ENCODE results near the gene GRK5. TPM values are rescaled to one million over a fixed set of nuclear protein-coding genes. Genes with fewer than 3 reads are reported as not detected.

The GRK5 gene
- total and polyA plus RNA-seq, 2 donors: 23.8 to 27.0 TPM

GRCh38 chr10:119206603-119207365 lies 587 bp upstream of the GRK5 start:
- no peaks in the 10 kb centered on the region for H3K36me3 ChIP-seq (ENCODE audit: insufficient read depth)
- no peaks in the 10 kb centered on the region for H3K4me1 ChIP-seq (ENCODE audit: insufficient read depth)
- H3K27ac ChIP-seq (ENCODE audit: low read depth): peak overlapping the region; percentile 93
- under 1% methylated on average over 97 of the region's 97 CpGs for WGBS
- peak overlapping the region; percentile 69 for H3K4me3 ChIP-seq (ENCODE audit: low read depth, low read length)
- DNase-seq (ENCODE audit: extremely low spot score): no peak

- peak overlapping the region; percentile 86 for H3K27ac ChIP-seq (ENCODE audit: low read depth)
- H3K4me3 ChIP-seq (ENCODE audit: low read depth, low read length): peak overlapping the region; percentile 69
- WGBS: under 1% methylated on average over 62 of the region's 62 CpGs
- no peaks in the 10 kb centered on the region for H3K4me1 ChIP-seq (ENCODE audit: insufficient read depth)
- no peaks in the 10 kb centered on the region for H3K36me3 ChIP-seq (ENCODE audit: insufficient read depth)
- no peak for DNase-seq (ENCODE audit: extremely low spot score)
Observed at GRCh38 chr10:119207713-119208552, 562 bp downstream of the GRK5 start.

- Histone ChIP-seq H3K4me3 (ENCODE audit: low read depth, low read length) (peak overlapping the region; percentile 69), H3K4me1 (ENCODE audit: insufficient read depth) (no peaks in the 10 kb centered on the region), H3K36me3 (ENCODE audit: insufficient read depth) (no peaks in the 10 kb centered on the region), H3K27ac (ENCODE audit: low read depth) (peak overlapping the region; percentile 86)
- WGBS: 5% methylated on average over 3 of the region's 3 CpGs
- no peak for DNase-seq (ENCODE audit: extremely low spot score)
Observed at GRCh38 chr10:119208553-119208940, 1.2 kb downstream of the GRK5 start.

- Histone ChIP-seq H3K4me3 (ENCODE audit: low read depth, low read length) (peak overlapping the region; percentile 69), H3K27ac (ENCODE audit: low read depth) (peak overlapping the region; percentile 65), H3K4me1 (ENCODE audit: insufficient read depth) (no peaks in the 10 kb centered on the region), H3K36me3 (ENCODE audit: insufficient read depth) (no peaks in the 10 kb centered on the region)
- no peak for DNase-seq (ENCODE audit: extremely low spot score)
- 15% methylated on average over 15 of the region's 15 CpGs for WGBS
Observed at GRCh38 chr10:119209035-119209735, 1.8 kb downstream of the GRK5 start.

- Histone ChIP-seq H3K4me1 (ENCODE audit: insufficient read depth) (no peaks in the 10 kb centered on the region), H3K4me3 (ENCODE audit: low read depth, low read length) (no peak overlapping the region), H3K27ac (ENCODE audit: low read depth) (peak overlapping the region; percentile 65), H3K36me3 (ENCODE audit: insufficient read depth) (no peaks in the 10 kb centered on the region)
- DNase-seq (ENCODE audit: extremely low spot score): no peak
- WGBS: 46% methylated on average over 9 of the region's 9 CpGs
Observed at GRCh38 chr10:119209736-119210355, 2.5 kb downstream of the GRK5 start.

GRCh38 chr10:119210633-119211032 lies 3.3 kb downstream of the GRK5 start:
- no peaks in the 10 kb centered on the region for H3K36me3 ChIP-seq (ENCODE audit: insufficient read depth)
- no peak overlapping the region for H3K27ac ChIP-seq (ENCODE audit: low read depth)
- no peak for DNase-seq (ENCODE audit: extremely low spot score)
- H3K4me3 ChIP-seq (ENCODE audit: low read depth, low read length): no peak overlapping the region
- no peaks in the 10 kb centered on the region for H3K4me1 ChIP-seq (ENCODE audit: insufficient read depth)
- WGBS: 78% methylated on average over 2 of the region's 2 CpGs

- WGBS: 41% methylated on average over 3 of the region's 3 CpGs
- Histone ChIP-seq H3K4me1 (ENCODE audit: insufficient read depth) (no peaks in the 10 kb centered on the region), H3K4me3 (ENCODE audit: low read depth, low read length) (no peak overlapping the region), H3K36me3 (ENCODE audit: insufficient read depth) (no peaks in the 10 kb centered on the region), H3K27ac (ENCODE audit: low read depth) (peak overlapping the region; percentile 52)
- DNase-seq (ENCODE audit: extremely low spot score): no peak
Observed at GRCh38 chr10:119211176-119211575, 3.8 kb downstream of the GRK5 start.

GRCh38 chr10:119211625-119212441 lies 4.5 kb downstream of the GRK5 start:
- DNase-seq (ENCODE audit: extremely low spot score): no peak
- WGBS: 23% methylated on average over 12 of the region's 12 CpGs
- no peaks in the 10 kb centered on the region for H3K4me1 ChIP-seq (ENCODE audit: insufficient read depth)
- H3K4me3 ChIP-seq (ENCODE audit: low read depth, low read length): no peak overlapping the region
- peak overlapping the region; percentile 52 for H3K27ac ChIP-seq (ENCODE audit: low read depth)
- H3K36me3 ChIP-seq (ENCODE audit: insufficient read depth): no peaks in the 10 kb centered on the region

- 95% methylated on average over 2 of the region's 2 CpGs for WGBS
- Histone ChIP-seq H3K4me3 (ENCODE audit: low read depth, low read length) (no peak overlapping the region), H3K27ac (ENCODE audit: low read depth) (no peak overlapping the region), H3K36me3 (ENCODE audit: insufficient read depth) (no peaks in the 10 kb centered on the region), H3K4me1 (ENCODE audit: insufficient read depth) (no peaks in the 10 kb centered on the region)
- no peak for DNase-seq (ENCODE audit: extremely low spot score)
Observed at GRCh38 chr10:119215371-119215770, 8.0 kb downstream of the GRK5 start.

- H3K4me1 ChIP-seq (ENCODE audit: insufficient read depth): no peaks in the 10 kb centered on the region
- no peak for DNase-seq (ENCODE audit: extremely low spot score)
- H3K4me3 ChIP-seq (ENCODE audit: low read depth, low read length): no peak overlapping the region
- H3K36me3 ChIP-seq (ENCODE audit: insufficient read depth): no peaks in the 10 kb centered on the region
- whole genome bisulfite sequencing: 85% methylated on average over 5 of the region's 5 CpGs
- H3K27ac ChIP-seq (ENCODE audit: low read depth): no peak overlapping the region
Observed at GRCh38 chr10:119216127-119216526, 8.8 kb downstream of the GRK5 start.

GRCh38 chr10:119217401-119217800 lies 10.0 kb downstream of the GRK5 start:
- WGBS: 98% methylated on average over 9 of the region's 9 CpGs
- H3K36me3 ChIP-seq (ENCODE audit: insufficient read depth): no peaks in the 10 kb centered on the region
- H3K27ac ChIP-seq (ENCODE audit: low read depth): no peak overlapping the region
- no peaks in the 10 kb centered on the region for H3K4me1 ChIP-seq (ENCODE audit: insufficient read depth)
- DNase-seq (ENCODE audit: extremely low spot score): no peak
- no peak overlapping the region for H3K4me3 ChIP-seq (ENCODE audit: low read depth, low read length)

- 78% methylated on average over 4 of the region's 4 CpGs for WGBS
- H3K4me1 ChIP-seq (ENCODE audit: insufficient read depth): no peaks in the 10 kb centered on the region
- DNase-seq (ENCODE audit: extremely low spot score): no peak
- H3K36me3 ChIP-seq (ENCODE audit: insufficient read depth): no peaks in the 10 kb centered on the region
- no peak overlapping the region for H3K27ac ChIP-seq (ENCODE audit: low read depth)
- no peak overlapping the region for H3K4me3 ChIP-seq (ENCODE audit: low read depth, low read length)
Observed at GRCh38 chr10:119217991-119218490, 10.7 kb downstream of the GRK5 start.
